ENCODE data around the gene LGI1.

The LGI1 gene

GRCh38 chr10:93746844-93747284 is 10.9 kb upstream of the LGI1 start:
- Histone ChIP-seq H3K36me3 (ENCODE audit: insufficient read depth, low read length) (no peaks in the 10 kb centered on the region), H3K4me1 (ENCODE audit: insufficient read depth, low read length) (peaks cover 29% of the 10 kb centered on the region), H3K9me3 (ENCODE audit: control insufficient read depth, insufficient read depth, low read length) (no peaks in the 10 kb centered on the region), H3K9ac (ENCODE audit: low read depth, low read length) (no peak overlapping the region)

GRCh38 chr10:93749218-93749799 is 8.4 kb upstream of the LGI1 start:
- H3K9ac ChIP-seq (ENCODE audit: low read depth, low read length), result no peak overlapping the region
- no peaks in the 10 kb centered on the region for H3K9me3 ChIP-seq (ENCODE audit: control insufficient read depth, insufficient read depth, low read length)
- H3K36me3 ChIP-seq (ENCODE audit: insufficient read depth, low read length), result no peaks in the 10 kb centered on the region
- peaks cover 29% of the 10 kb centered on the region for H3K4me1 ChIP-seq (ENCODE audit: insufficient read depth, low read length)

- Histone ChIP-seq H3K4me1 (ENCODE audit: insufficient read depth, low read length) (peaks cover 29% of the 10 kb centered on the region), H3K9ac (ENCODE audit: low read depth, low read length) (peak overlapping the region; percentile 11; the same call in 1 of the 2 replicates), H3K9me3 (ENCODE audit: control insufficient read depth, insufficient read depth, low read length) (no peaks in the 10 kb centered on the region), H3K36me3 (ENCODE audit: insufficient read depth, low read length) (no peaks in the 10 kb centered on the region)
Observed at GRCh38 chr10:93751124-93751523, 6.6 kb upstream of the LGI1 start.

GRCh38 chr10:93751832-93752231 is 5.9 kb upstream of the LGI1 start:
- Histone ChIP-seq H3K9me3 (ENCODE audit: control insufficient read depth, insufficient read depth, low read length) (no peaks in the 10 kb centered on the region), H3K4me1 (ENCODE audit: insufficient read depth, low read length) (peaks cover 35% of the 10 kb centered on the region), H3K9ac (ENCODE audit: low read depth, low read length) (peak overlapping the region; percentile 11; the same call in 1 of the 2 replicates), H3K36me3 (ENCODE audit: insufficient read depth, low read length) (no peaks in the 10 kb centered on the region)

GRCh38 chr10:93752761-93753160 is 5.0 kb upstream of the LGI1 start:
- Histone ChIP-seq H3K9ac (ENCODE audit: low read depth, low read length) (no peak overlapping the region), H3K9me3 (ENCODE audit: control insufficient read depth, insufficient read depth, low read length) (no peaks in the 10 kb centered on the region), H3K36me3 (ENCODE audit: insufficient read depth, low read length) (no peaks in the 10 kb centered on the region), H3K4me1 (ENCODE audit: insufficient read depth, low read length) (peaks cover 41% of the 10 kb centered on the region)

GRCh38 chr10:93753621-93754250 is 4.0 kb upstream of the LGI1 start:
- H3K9me3 ChIP-seq (ENCODE audit: control insufficient read depth, insufficient read depth, low read length), result no peaks in the 10 kb centered on the region
- H3K4me1 ChIP-seq (ENCODE audit: insufficient read depth, low read length), result peaks cover 46% of the 10 kb centered on the region
- no peaks in the 10 kb centered on the region for H3K36me3 ChIP-seq (ENCODE audit: insufficient read depth, low read length)
- no peak overlapping the region for H3K9ac ChIP-seq (ENCODE audit: low read depth, low read length)

GRCh38 chr10:93754761-93755160 is 3.0 kb upstream of the LGI1 start:
- no peaks in the 10 kb centered on the region for H3K9me3 ChIP-seq (ENCODE audit: control insufficient read depth, insufficient read depth, low read length)
- peaks cover 41% of the 10 kb centered on the region for H3K4me1 ChIP-seq (ENCODE audit: insufficient read depth, low read length)
- H3K36me3 ChIP-seq (ENCODE audit: insufficient read depth, low read length), result no peaks in the 10 kb centered on the region
- H3K9ac ChIP-seq (ENCODE audit: low read depth, low read length), result no peak overlapping the region

- H3K36me3 ChIP-seq (ENCODE audit: insufficient read depth, low read length), result no peaks in the 10 kb centered on the region
- no peak overlapping the region for H3K9ac ChIP-seq (ENCODE audit: low read depth, low read length)
- no peaks in the 10 kb centered on the region for H3K9me3 ChIP-seq (ENCODE audit: control insufficient read depth, insufficient read depth, low read length)
- peaks cover 44% of the 10 kb centered on the region for H3K4me1 ChIP-seq (ENCODE audit: insufficient read depth, low read length)
Observed at GRCh38 chr10:93755443-93756116, 2.2 kb upstream of the LGI1 start.

- Histone ChIP-seq H3K4me1 (ENCODE audit: insufficient read depth, low read length) (peaks cover 40% of the 10 kb centered on the region), H3K9ac (ENCODE audit: low read depth, low read length) (no peak overlapping the region), H3K9me3 (ENCODE audit: control insufficient read depth, insufficient read depth, low read length) (no peaks in the 10 kb centered on the region), H3K36me3 (ENCODE audit: insufficient read depth, low read length) (no peaks in the 10 kb centered on the region)
Observed at GRCh38 chr10:93756118-93756517, 1.6 kb upstream of the LGI1 start.

GRCh38 chr10:93757136-93757535 is 600 bp upstream of the LGI1 start:
- peaks cover 34% of the 10 kb centered on the region for H3K4me1 ChIP-seq (ENCODE audit: insufficient read depth, low read length)
- no peaks in the 10 kb centered on the region for H3K36me3 ChIP-seq (ENCODE audit: insufficient read depth, low read length)
- H3K9ac ChIP-seq (ENCODE audit: low read depth, low read length), result no peak overlapping the region
- H3K9me3 ChIP-seq (ENCODE audit: control insufficient read depth, insufficient read depth, low read length), result no peaks in the 10 kb centered on the region

- Histone ChIP-seq H3K4me1 (ENCODE audit: insufficient read depth, low read length) (peaks cover 34% of the 10 kb centered on the region), H3K9me3 (ENCODE audit: control insufficient read depth, insufficient read depth, low read length) (no peaks in the 10 kb centered on the region), H3K9ac (ENCODE audit: low read depth, low read length) (no peak overlapping the region), H3K36me3 (ENCODE audit: insufficient read depth, low read length) (no peaks in the 10 kb centered on the region)
Observed at GRCh38 chr10:93758508-93758885, 761 bp downstream of the LGI1 start.

GRCh38 chr10:93758891-93759410 is 1.2 kb downstream of the LGI1 start:
- Histone ChIP-seq H3K36me3 (ENCODE audit: insufficient read depth, low read length) (no peaks in the 10 kb centered on the region), H3K9ac (ENCODE audit: low read depth, low read length) (no peak overlapping the region), H3K4me1 (ENCODE audit: insufficient read depth, low read length) (peaks cover 34% of the 10 kb centered on the region), H3K9me3 (ENCODE audit: control insufficient read depth, insufficient read depth, low read length) (no peaks in the 10 kb centered on the region)

- Histone ChIP-seq H3K36me3 (ENCODE audit: insufficient read depth, low read length) (no peaks in the 10 kb centered on the region), H3K9me3 (ENCODE audit: control insufficient read depth, insufficient read depth, low read length) (no peaks in the 10 kb centered on the region), H3K9ac (ENCODE audit: low read depth, low read length) (no peak overlapping the region), H3K4me1 (ENCODE audit: insufficient read depth, low read length) (peaks cover 34% of the 10 kb centered on the region)
Observed at GRCh38 chr10:93760490-93760889, 2.8 kb downstream of the LGI1 start.

- Histone ChIP-seq H3K4me1 (ENCODE audit: insufficient read depth, low read length) (peaks cover 19% of the 10 kb centered on the region), H3K9ac (ENCODE audit: low read depth, low read length) (no peak overlapping the region), H3K9me3 (ENCODE audit: control insufficient read depth, insufficient read depth, low read length) (no peaks in the 10 kb centered on the region), H3K36me3 (ENCODE audit: insufficient read depth, low read length) (no peaks in the 10 kb centered on the region)
Observed at GRCh38 chr10:93762979-93763391, 5.2 kb downstream of the LGI1 start.

- no peaks in the 10 kb centered on the region for H3K36me3 ChIP-seq (ENCODE audit: insufficient read depth, low read length)
- no peaks in the 10 kb centered on the region for H3K9me3 ChIP-seq (ENCODE audit: control insufficient read depth, insufficient read depth, low read length)
- no peaks in the 10 kb centered on the region for H3K4me1 ChIP-seq (ENCODE audit: insufficient read depth, low read length)
- no peak overlapping the region for H3K9ac ChIP-seq (ENCODE audit: low read depth, low read length)
Observed at GRCh38 chr10:93766918-93767317, 9.2 kb downstream of the LGI1 start.
